Astrocyte of the spinal cord (primary cell): ENCODE results near the gene PARD3B.
A peak's percentile ranks its signal among the peaks of the same experiment; 100 is the strongest.

Experiments used
- DNase-seq: peaks from one replicate; pipeline ENCODE4 v3.0.0; 2011; ENCODE audit warnings: low read depth, low spot score
- H3K4me3 ChIP-seq: 2 replicates; pipeline ENCODE4 v1.5.1; 2011; ENCODE audit warnings: low read depth, mild to moderate bottlenecking, low read length, moderate library complexity
- CTCF ChIP-seq: IDR thresholded peaks from 2 replicates; pipeline ENCODE4 v1.5.1; 2012; ENCODE audit warnings: low read depth, mild to moderate bottlenecking, low read length, inconsistent platforms
- in situ Hi-C: cut with HindIII; loops from 2 replicates; pipeline ENCODE4 v1.10.0; 2017; ENCODE audit warnings: low sequenced_read_pairs

Gene PARD3B

GRCh38 chr2:205473791-205474190 lies 928.5 kb downstream of the PARD3B start:
- in situ Hi-C loops, result no loop called here
- no peak overlapping the region for H3K4me3 ChIP-seq
- TF ChIP-seq CTCF, result no peak
- no peak for DNase-seq

GRCh38 chr2:205474741-205475415 lies 929.6 kb downstream of the PARD3B start:
- in situ Hi-C loops, result no loop called here
- H3K4me3 ChIP-seq, result no peak overlapping the region
- peak; percentile 67 for DNase-seq

GRCh38 chr2:205475416-205475768 lies 930.1 kb downstream of the PARD3B start:
- DNase-seq, result no peak
- TF ChIP-seq CTCF, result no peak
- no peak overlapping the region for H3K4me3 ChIP-seq
- in situ Hi-C loops, result no loop called here

More at GRCh38 chr2:205474741-205475415, 929.6 kb downstream of the PARD3B start:
- no peak for TF ChIP-seq CTCF

GRCh38 chr2:205477016-205477705 lies 931.9 kb downstream of the PARD3B start:
- TF ChIP-seq CTCF, result no peak
- no peak overlapping the region for H3K4me3 ChIP-seq
- in situ Hi-C loops, result no loop called here
- DNase-seq, result peak; percentile 54

- DNase-seq, result no peak
- no peak for TF ChIP-seq CTCF
- in situ Hi-C loops, result no loop called here
- no peak overlapping the region for H3K4me3 ChIP-seq
Measured at GRCh38 chr2:205481861-205482260, 936.6 kb downstream of the PARD3B start.

- H3K4me3 ChIP-seq, result no peak overlapping the region
- no peak for TF ChIP-seq CTCF
- in situ Hi-C loops, result no loop called here
- DNase-seq, result no peak
Measured at GRCh38 chr2:205482399-205483081, 937.3 kb downstream of the PARD3B start.
